Ascending aorta (tissue), 2 donors: ENCODE data around the gene PERM1. TPM values are rescaled to one million over a fixed set of nuclear protein-coding genes. Genes with fewer than 3 reads are reported as not detected.

Experiments used
- DNase-seq, 2 donors: peaks; one replicate each; pipeline ENCODE4 v3.0.0-alpha.2; 2019; ENCODE audit warnings: low spot score in 2 of 2
- H3K27ac ChIP-seq, 2 donors: fragments of 200-600 bp; sonication (generic); one replicate each; pipeline ENCODE4 v1.5.1; 2016 to 2017; ENCODE audit warnings: mild to moderate bottlenecking in 1 of 2
- H3K27me3 ChIP-seq: fragments of 200-600 bp; sonication (generic); one replicate; pipeline ENCODE4 v1.5.1; 2017
- H3K36me3 ChIP-seq, 2 donors: fragments of 200-600 bp; sonication (generic); one replicate each; pipeline ENCODE4 v1.5.1; 2016
- H3K4me1 ChIP-seq, 2 donors: fragments of 200-600 bp; sonication (generic); one replicate each; pipeline ENCODE4 v1.5.1; 2016 to 2017; ENCODE audit warnings: mild to moderate bottlenecking in 1 of 2
- H3K4me3 ChIP-seq, 2 donors: fragments of 200-600 bp; sonication (generic); one replicate each; pipeline ENCODE4 v1.5.1; 2016 to 2017; ENCODE audit warnings: mild to moderate bottlenecking in 1 of 2
- H3K9me3 ChIP-seq, 2 donors: fragments of 200-600 bp; sonication (generic); one replicate each; pipeline ENCODE4 v1.5.1; 2016
- intact Hi-C: fragments of 100-400 bp; cut with DNase I; formaldehyde crosslinking; loops from one replicate; pipeline ENCODE4 v1.15.1; 2023
- total RNA-seq: library from RNA; depleted of rRNA; stranded (reverse); fragments of >200 nt; gene quantifications from one replicate; pipeline ENCODE4 v1.1.0, GENCODE V29; 2016
- TF ChIP-seq, protein P1 (sequence below), 3 experiments: fragments of 200-600 bp in 2 of 3; fragments of 450-650 bp in 1 of 3; sonication (generic) in 2 of 3; IDR thresholded peaks; one replicate each; pipeline ENCODE4 v1.5.1; 2016 to 2019; ENCODE audit warnings: antibody characterized with exemption in 3 of 3, mild to moderate bottlenecking in 1 of 3, moderate library complexity in 1 of 3

PERM1 gene
- total RNA-seq, 1 donor from 2014 or later: not detected

DNA sequence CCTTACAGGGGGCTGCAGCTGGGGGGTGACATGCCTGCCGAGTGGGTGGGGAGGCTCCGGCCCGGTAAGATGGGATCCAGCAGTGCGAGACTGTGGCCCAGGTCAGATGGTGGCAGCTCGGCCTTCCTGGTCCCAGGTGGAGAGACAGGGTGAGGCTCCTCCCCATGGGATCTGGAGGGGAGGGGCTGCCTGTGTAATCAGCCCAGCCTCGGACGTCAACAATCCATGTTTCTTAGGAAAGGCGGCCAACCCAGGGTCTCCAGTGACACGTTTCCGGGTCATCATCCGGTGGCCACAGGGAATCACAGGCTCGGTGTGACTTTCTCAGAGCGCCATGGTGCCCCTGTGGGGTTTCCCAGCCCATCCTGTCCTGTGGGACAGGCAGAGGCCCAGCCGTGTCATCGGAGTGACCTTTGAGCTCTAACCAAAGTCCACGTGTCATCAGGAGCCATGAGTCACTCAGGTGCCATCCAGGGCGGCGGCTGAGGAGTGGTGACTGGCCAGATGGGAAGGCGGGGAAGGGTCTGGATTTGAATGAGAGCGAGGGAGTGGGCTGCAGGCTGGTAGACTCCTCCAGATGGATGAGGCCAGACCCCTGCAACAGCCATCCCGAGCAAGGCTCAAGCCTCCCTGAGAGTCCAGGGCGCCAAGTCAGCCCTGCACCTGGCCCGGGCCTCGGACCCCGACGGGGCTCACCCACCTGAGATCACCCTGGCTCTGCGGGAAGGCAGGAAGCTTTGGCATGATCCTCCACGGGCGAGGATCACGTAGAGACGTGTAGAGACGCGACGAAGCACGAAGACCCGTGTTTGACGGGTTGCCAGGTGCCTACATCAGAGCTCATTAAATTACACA lies 24.6 kb upstream of the PERM1 start:
- H3K4me1 ChIP-seq: peaks cover 0 to 16% of the 10 kb centered on the region in 2 donors
- TF ChIP-seq, protein P1, sequence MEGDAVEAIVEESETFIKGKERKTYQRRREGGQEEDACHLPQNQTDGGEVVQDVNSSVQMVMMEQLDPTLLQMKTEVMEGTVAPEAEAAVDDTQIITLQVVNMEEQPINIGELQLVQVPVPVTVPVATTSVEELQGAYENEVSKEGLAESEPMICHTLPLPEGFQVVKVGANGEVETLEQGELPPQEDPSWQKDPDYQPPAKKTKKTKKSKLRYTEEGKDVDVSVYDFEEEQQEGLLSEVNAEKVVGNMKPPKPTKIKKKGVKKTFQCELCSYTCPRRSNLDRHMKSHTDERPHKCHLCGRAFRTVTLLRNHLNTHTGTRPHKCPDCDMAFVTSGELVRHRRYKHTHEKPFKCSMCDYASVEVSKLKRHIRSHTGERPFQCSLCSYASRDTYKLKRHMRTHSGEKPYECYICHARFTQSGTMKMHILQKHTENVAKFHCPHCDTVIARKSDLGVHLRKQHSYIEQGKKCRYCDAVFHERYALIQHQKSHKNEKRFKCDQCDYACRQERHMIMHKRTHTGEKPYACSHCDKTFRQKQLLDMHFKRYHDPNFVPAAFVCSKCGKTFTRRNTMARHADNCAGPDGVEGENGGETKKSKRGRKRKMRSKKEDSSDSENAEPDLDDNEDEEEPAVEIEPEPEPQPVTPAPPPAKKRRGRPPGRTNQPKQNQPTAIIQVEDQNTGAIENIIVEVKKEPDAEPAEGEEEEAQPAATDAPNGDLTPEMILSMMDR (IDR thresholded peaks at IDR 0.05): no peak
- no peaks in the 10 kb centered on the region for H3K27me3 ChIP-seq
- H3K36me3 ChIP-seq: no peaks in the 10 kb centered on the region
- H3K27ac ChIP-seq: no peak overlapping the region
- no peaks in the 10 kb centered on the region for H3K9me3 ChIP-seq
- DNase-seq: no peak
- H3K4me3 ChIP-seq: no peak overlapping the region
- intact Hi-C loops: no loop called here

DNA sequence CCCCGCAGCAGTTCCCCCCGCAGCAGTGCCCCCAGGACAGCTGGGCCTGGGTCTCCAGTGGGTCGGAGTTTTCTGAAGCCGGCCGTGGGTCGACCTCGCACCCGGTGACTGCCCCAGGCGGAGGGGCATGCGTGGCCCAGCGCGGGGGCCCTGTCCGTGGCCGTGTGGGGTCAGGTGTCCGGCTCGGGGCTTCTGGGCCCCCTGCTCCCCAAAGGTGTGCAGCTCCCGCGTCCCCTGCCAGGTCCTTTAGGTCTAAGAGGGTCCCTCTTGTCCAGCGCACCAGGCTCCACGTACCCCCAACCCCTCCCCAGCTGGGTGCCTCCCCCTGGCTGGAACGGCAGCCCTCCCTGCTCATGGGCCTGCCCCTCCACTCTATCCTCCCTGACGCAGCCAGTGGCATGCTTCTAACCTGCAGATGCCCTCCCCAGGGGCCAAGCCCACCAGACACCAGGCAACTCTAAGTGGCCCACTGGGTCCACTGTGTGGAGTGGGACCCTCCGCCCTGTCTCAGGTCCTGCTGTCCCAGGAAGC lies 23.9 kb upstream of the PERM1 start:
- Histone ChIP-seq H3K27me3 (no peaks in the 10 kb centered on the region), H3K36me3 (no peaks in the 10 kb centered on the region)
- intact Hi-C loops: no loop called here

DNA sequence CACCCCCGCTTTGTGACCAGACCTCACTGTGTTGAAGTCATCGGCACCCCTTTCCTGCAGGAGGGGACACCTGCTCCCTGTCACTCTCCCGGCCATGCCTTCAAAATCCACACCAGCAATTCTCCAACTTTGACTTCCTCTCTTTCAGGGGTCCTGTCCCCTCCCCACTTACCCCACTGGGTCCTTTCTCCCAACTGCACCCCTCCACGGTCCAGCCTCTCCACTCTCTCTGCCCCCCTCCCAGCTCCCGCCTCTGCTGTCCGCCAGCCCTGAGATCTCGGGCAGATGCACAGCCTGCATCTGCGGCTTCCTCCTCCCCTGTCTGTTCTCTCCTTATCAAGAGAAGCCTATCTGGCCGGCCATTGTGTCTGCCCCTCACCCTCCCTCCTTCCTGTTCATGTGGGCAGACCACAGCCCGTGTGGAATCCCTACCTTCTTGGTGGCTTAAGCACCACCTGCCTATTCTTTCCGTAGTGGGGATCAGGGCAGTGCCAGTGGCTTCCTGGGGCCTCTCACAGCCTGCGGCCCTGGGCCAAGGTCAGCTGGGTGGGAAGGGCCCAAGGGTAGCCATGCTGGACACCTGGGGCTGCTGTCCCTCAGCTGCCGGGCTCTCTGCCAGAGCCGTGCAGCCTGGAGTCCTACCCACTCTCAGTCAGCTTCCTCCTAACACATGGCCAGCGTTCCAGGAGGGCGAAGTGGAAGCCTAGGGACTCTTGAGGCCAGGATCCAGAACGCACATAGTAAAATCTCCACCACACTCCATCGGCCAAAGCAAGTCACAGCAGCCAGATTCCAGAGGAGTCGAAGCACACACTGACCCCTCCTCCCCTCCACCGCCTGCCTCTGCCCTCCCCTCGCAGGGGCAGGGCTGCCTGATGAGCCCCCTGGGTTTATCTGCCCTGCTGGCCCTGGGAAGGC lies 23.1 kb upstream of the PERM1 start:
- H3K27ac ChIP-seq: no peak overlapping the region
- intact Hi-C loops: loop anchor here (5.0 kb wide), 2 partner anchors 112 to 227 kb away; partner anchors contain the start of genes B3GALT6, C1orf159 and SDF4
- no peaks in the 10 kb centered on the region for H3K36me3 ChIP-seq
- TF ChIP-seq, protein P1 (IDR thresholded peaks at IDR 0.05): no peak
- no peak for DNase-seq
- H3K4me3 ChIP-seq: no peak overlapping the region
- H3K27me3 ChIP-seq: no peaks in the 10 kb centered on the region
- peaks cover 2 to 24% of the 10 kb centered on the region in 2 donors for H3K4me1 ChIP-seq
- H3K9me3 ChIP-seq: no peaks in the 10 kb centered on the region

More for the DNA sequence above, 23.9 kb upstream of the PERM1 start:
- H3K4me3 ChIP-seq: no peak overlapping the region
- TF ChIP-seq, protein P1 (IDR thresholded peaks at IDR 0.05): no peak
- no peak for DNase-seq
- H3K27ac ChIP-seq: no peak overlapping the region
- H3K9me3 ChIP-seq: no peaks in the 10 kb centered on the region
- H3K4me1 ChIP-seq: peaks cover 0 to 23% of the 10 kb centered on the region in 2 donors

DNA sequence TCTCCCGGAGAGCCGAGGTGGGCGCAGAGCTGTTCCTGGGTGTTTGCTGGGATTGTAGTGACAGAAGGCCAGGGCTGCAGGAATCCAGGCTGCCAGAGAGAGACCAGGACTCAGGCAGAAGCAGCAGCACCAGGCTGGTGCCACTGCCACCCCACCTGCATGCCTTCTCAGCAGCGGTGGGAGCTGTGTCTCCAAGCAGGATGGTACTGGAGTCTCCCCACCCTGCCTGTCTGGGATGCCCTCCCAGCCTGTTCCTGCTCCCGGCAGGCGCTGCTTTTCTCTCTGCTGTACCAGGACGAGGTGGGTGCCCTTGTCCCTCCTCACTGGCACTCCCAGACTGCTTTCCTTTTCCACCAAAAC lies 22.5 kb upstream of the PERM1 start:
- Histone ChIP-seq H3K36me3 (no peaks in the 10 kb centered on the region), H3K27me3 (no peaks in the 10 kb centered on the region), H3K4me1 (peaks cover 2 to 24% of the 10 kb centered on the region in 2 donors), H3K4me3 (no peak overlapping the region), H3K9me3 (no peaks in the 10 kb centered on the region), H3K27ac (no peak overlapping the region)
- DNase-seq: no peak
- intact Hi-C loops: loop anchor here (5.0 kb wide), 2 partner anchors 113 to 228 kb away; partner anchors contain the start of genes B3GALT6, C1orf159 and SDF4
- TF ChIP-seq, protein P1 (IDR thresholded peaks at IDR 0.05): no peak

DNA sequence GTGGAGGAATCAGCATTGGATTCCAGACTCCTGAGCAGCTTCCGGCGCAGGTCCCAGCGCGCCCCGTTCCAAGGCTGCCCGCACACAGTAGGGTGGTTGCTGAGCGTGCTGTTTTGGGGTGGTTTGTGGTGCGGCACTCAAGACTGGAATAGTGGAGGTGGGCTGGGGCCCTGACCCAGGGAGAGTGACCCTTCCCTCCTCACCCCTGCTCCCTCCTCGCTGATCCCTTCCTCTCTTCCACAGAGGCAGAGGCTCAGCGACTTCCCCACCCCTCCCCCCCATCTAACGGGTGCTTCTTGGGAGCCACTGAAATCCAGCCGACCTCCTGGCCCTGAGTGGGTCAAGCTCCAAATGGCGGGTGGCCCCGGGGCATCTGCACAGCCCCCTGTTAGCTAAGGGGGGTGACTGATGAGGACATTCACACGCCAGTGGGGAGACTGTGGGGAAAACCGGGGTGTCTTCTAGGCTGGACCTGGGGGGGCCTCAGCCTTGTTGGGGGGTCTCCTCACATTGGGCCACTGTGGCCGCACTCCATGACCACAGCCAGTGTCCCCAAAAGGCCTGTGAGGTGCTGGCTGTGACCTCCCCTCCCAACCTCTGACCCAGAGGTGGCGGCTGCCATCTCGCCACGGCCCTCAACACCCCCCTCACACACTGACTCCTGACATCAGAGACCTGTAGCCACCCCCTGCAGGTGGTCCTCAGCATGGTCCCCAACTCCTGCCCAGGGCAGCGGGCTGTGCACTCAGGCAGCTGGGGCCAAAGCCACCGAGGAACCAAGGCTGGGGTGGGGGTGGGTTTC lies 21.9 kb upstream of the PERM1 start:
- H3K36me3 ChIP-seq: no peaks in the 10 kb centered on the region
- H3K27me3 ChIP-seq: no peaks in the 10 kb centered on the region
- peaks cover 6 to 24% of the 10 kb centered on the region in 2 donors for H3K4me1 ChIP-seq
- intact Hi-C loops: loop anchor here (1.0 to 5.0 kb wide), 3 partner anchors 20 to 228 kb away; partner anchors contain the start of genes B3GALT6, C1orf159 and SDF4
- TF ChIP-seq, protein P1 (IDR thresholded peaks at IDR 0.05): no peak
- H3K4me3 ChIP-seq: no peak overlapping the region
- no peak for DNase-seq
- H3K27ac ChIP-seq: no peak overlapping the region
- no peaks in the 10 kb centered on the region for H3K9me3 ChIP-seq
